ENCODE data around the gene EFCAB12.

DNA sequence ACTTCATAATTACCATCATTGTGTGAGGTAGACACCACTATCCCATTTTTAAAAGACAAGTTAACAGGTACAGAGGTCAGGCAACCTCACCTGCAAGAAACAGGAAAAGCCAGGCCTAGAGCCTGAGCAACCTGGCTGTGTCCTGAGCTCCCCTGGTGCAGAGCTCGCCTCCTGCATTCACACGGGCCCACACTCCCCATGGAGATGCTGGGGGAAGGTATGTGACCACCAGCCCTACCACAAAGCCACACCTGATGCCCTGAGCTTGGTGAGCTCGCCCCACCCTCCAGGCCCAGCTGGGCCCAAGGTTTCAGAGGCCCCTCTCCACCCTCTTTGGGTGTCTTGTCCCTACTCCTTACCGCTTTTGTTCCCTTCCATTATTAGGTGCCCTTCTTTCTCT lies 1.2 kb upstream of the EFCAB12 start:
- TF ChIP-seq EZH2 (IDR thresholded peaks at IDR 0.05; ENCODE audit: insufficient read depth, low read length), result no peak
- TF ChIP-seq, protein P1, sequence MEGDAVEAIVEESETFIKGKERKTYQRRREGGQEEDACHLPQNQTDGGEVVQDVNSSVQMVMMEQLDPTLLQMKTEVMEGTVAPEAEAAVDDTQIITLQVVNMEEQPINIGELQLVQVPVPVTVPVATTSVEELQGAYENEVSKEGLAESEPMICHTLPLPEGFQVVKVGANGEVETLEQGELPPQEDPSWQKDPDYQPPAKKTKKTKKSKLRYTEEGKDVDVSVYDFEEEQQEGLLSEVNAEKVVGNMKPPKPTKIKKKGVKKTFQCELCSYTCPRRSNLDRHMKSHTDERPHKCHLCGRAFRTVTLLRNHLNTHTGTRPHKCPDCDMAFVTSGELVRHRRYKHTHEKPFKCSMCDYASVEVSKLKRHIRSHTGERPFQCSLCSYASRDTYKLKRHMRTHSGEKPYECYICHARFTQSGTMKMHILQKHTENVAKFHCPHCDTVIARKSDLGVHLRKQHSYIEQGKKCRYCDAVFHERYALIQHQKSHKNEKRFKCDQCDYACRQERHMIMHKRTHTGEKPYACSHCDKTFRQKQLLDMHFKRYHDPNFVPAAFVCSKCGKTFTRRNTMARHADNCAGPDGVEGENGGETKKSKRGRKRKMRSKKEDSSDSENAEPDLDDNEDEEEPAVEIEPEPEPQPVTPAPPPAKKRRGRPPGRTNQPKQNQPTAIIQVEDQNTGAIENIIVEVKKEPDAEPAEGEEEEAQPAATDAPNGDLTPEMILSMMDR (IDR thresholded peaks at IDR 0.05; ENCODE audit: insufficient read depth, low read depth, low read length), result no peak

Measured in astrocyte (in vitro differentiated cells and primary cell).